GM20431 (cell line): ENCODE data around the gene PPARD.
"Not testable (repeated sequence)": the region's sequence is repeated elsewhere in the genome, so short reads cannot be mapped to it uniquely, and the experiment has no call there.

Experiments
- in situ Hi-C: fragments of 300-500 bp; cut with MseI, MboI; formaldehyde crosslinking; loops from one replicate; pipeline ENCODE4 v1.15.0; 2020; ENCODE audit warnings: low sequenced_read_pairs; ENCODE audit not compliant: unreplicated experiment

Gene PPARD

GRCh38 chr6:35342258-35343091 is at the start of gene PPARD:
Gene PPARD (plus strand): TSS chr6:35342558. CDS start chr6:35411088, 68,530 bp downstream.
- in situ Hi-C loops: loop anchor here (10.0 kb wide), 1 partner anchor 112 kb away; the partner anchor contains the start of gene FANCE

DNA sequence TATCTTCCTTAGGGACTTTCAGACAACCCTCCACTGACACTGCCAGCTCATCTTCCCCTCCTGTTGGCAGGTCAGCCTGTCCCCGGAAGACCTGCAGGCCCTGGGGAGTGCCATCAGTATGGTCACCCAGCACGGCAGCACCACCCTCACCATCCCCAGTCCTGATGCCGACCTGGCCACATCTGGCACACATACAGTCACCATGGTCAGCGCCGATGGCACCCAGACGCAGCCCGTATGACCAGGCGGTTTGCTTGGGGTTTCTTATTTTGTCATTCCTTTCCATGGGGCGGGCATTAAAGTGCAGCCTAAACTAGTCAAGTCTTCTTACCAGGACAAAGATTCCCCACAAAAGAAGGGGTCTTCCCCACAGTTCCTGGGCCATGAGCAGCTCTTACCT is 48.7 kb upstream of the PPARD start:
- in situ Hi-C loops: no loop called here

- in situ Hi-C loops: no loop called here
These were observed 47.9 kb upstream of the PPARD start for GRCh38 chr6:35294308-35294945.

- in situ Hi-C loops: no loop called here
These were observed 47.3 kb upstream of the PPARD start for GRCh38 chr6:35295036-35295435.

GRCh38 chr6:35295521-35296315 is 46.6 kb upstream of the PPARD start:
- in situ Hi-C loops: no loop called here

DNA sequence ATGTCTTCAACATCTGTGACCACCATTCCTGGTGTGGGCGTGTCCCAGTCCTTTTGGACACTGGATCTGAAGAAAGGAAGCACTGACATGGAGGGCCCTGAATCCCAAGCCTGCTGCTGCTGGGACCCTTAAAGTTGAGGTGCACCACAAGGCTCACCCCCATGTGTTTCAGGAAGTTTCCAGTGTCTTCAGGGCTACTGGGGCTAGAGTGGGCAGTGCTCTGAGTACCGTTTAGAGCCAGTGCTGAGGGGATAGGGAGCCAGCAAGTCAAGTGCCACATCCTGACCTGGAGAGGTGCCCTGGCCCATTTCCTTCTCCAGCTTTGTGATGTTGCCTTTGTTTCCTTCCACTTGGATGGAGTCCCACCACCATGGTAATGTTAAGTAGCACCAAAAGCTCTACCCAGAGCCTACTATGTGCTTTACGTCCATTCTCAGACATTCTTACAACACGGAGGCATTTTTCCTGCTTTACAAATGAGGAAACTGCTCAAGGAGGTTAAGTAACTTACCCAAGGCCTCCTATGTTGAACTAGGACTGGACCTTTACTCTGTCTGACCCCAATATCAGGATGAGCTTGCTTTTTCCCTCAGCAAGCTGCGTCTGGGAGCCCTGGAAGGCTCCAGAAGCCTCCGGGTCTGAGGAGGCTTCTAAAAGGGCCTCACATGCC is 45.3 kb upstream of the PPARD start:
- in situ Hi-C loops: no loop called here

DNA sequence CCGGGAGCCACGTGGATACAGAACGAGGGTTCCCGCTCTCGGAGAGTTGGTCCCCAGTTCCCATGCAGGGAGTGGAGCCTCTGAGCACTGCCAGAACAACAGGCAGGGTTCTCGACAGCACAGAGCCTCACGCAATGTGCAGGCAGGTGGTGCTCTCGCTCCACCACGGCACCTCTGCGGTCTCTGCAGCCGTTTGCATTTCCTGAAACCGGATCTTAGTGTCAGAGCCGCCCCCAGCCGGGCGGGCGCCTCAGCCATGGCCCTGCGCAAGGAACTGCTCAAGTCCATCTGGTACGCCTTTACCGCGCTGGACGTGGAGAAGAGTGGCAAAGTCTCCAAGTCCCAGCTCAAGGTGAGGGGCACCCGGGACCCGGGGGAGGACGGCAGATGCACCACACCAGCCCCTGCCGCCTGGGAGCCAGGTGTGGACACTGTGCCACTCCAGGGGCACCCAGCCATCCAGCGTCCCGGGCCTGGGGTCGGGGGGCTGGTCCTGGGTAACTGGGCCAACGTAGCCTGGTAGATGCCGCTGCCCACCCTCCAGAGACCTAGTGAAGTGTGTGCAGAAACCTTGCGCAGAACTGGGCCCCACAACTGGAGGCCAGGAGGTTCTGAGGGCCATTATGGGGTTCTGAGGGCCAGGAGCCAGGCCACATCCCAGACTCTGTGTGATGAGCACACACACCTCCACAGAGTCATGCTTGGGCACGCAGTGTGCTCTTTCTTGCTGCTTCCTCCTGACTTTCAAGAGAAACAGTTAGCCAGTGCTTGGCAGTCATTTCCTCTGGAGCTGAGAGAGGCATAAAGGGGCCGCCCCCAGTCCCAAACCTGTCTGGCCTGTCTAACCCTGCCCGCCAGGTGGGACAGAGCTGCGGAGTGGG is 44.5 kb upstream of the PPARD start, which contains the start of gene DEF6:
TSS of gene DEF6 (plus strand) at position 218 of the 881 bp plus-strand sequence. CDS start at position 257, 39 bp downstream.
- in situ Hi-C loops: no loop called here

GRCh38 chr6:35298625-35299140 is 43.7 kb upstream of the PPARD start:
- in situ Hi-C loops: no loop called here

DNA sequence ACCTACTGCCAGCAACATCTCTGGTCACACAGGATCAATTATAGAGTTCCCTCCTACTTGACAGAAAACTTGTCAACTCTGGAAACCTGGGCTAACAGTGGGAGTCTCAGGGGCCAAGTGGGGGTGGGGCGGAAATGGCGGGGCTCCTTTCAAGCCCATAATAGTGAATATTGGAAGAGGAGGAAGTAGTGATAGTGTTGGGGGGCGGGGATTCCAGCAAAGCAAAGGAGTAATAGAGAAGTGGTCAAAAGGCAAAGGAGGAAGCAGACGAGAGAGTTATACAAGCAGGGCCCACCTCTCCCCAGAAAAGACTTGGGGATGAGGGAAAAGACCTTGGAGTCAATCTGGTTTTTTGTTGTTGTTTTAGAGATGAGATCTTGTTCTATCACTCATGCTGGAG is 42.7 kb upstream of the PPARD start:
- in situ Hi-C loops: no loop called here

DNA sequence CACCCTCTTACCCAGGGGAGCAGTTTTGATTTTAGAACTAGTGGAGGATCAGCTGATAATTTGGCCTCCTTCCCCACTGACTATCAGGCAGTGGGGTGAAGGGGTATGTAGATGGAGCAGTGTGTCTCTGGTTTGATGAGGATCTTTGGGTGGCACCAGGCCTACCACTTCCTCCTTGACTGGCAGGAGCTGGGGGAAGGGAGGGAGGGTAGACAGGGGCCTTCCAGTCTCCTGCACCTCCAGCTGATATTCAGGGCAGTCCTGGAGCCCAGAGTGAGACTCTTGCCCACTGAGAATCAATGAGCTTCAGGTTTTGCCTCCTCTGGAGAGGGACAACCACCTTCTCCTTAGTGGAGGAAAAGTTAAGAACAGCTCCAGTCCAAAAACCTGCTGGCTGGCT is 41.5 kb upstream of the PPARD start:
- in situ Hi-C loops: no loop called here

DNA sequence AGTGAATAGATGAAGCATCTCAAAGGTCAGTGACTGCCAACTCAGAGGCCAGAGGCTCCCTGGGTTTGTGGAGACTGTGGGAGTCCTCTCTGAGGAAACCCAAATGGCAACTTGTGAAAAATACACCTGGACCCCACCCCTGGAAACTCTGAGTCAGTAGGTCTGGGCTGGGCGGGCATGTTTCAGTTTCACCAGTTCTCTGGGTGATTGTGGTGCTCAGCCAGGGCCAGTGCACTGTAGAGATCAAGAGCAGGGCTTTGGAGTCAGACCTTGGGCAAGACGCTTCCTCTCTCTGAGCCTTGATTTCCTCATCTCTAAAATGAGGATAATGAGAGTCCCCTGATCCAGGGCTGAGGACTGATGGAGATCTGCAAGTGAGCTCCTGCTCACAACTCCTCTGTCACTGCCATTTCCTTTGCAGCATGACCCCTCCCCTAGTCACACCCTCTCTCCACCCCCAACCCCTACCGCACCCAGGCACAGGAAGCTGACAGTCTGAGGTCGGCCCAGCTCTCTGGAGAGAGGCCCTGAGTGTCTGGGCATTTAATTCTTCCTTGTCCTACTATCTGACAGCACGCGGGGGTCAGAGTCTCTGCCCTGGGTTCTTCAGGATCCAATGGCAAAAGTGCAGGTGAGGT is 39.6 kb upstream of the PPARD start:
- in situ Hi-C loops: no loop called here

DNA sequence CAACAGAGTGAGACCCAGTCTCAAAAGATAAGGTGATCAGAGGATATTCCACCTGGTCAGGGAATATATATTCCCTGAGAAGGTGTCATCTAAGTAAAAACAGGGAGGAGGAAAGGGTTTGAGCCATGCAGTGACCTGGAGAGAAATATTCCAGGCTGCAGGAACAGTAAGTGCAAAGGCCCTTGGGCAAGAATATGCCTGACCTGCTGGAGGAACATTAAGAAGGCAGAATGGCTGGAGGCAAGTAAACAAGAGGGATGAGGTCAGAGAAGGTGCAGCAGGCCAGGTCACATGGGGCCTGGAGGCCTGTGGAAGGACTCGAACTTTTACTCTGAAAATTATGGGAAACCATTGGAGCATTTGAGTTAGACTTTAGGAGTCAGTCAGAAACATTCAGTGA is 38.1 kb upstream of the PPARD start:
- in situ Hi-C loops: no loop called here

- in situ Hi-C loops: no loop called here
These were observed 37.2 kb upstream of the PPARD start for GRCh38 chr6:35305117-35305516.

GRCh38 chr6:35307138-35307537 is 35.2 kb upstream of the PPARD start:
- in situ Hi-C loops: not testable (repeated sequence)

DNA sequence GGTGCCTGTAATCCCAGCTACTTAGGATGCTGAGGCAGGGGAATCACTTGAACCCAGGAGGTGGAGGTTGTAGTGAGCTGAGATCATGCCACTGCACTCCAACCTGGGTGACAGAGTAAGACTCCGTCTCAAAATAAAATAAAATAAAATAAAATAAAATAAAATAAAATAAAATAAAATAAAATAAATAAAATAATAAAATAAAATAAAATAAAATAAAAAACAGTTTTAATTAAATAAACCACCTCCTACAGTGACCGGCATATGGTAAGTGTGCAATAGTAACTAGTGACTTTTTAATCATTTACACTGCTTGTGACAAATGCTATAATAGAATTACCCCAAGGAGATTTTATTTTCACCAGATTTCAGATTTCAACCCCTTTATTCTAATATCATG is 33.8 kb upstream of the PPARD start:
- in situ Hi-C loops: not testable (repeated sequence)

- in situ Hi-C loops: no loop called here
These were observed 32.6 kb upstream of the PPARD start for GRCh38 chr6:35309611-35310264.

- in situ Hi-C loops: no loop called here
These were observed 32.0 kb upstream of the PPARD start for GRCh38 chr6:35310265-35310831.
